NCI-H2196 treated with DMSO at 0.1 percent for 48 hours (cell line): ENCODE measurements around the gene NYNRIN.
A peak's percentile ranks its signal among the peaks of the same experiment; 100 is the strongest.
"Not testable (repeated sequence)": the region's sequence is repeated elsewhere in the genome, so short reads cannot be mapped to it uniquely, and the experiment has no call there.

Experiments
- DNase-seq: peaks from one replicate; lab custom pipeline; 2025; ENCODE audit not compliant: unreplicated experiment; lab: John Stamatoyannopoulos, UW

The NYNRIN gene

GRCh38 chr14:24369907-24370687, 28.7 kb upstream of the NYNRIN start:
- DNase-seq = no peak

GRCh38 chr14:24370748-24371147, 28.1 kb upstream of the NYNRIN start:
- DNase-seq = no peak

GRCh38 chr14:24371605-24372004, 27.2 kb upstream of the NYNRIN start:
- DNase-seq = not testable (repeated sequence)

GRCh38 chr14:24372701-24373416, 25.9 kb upstream of the NYNRIN start:
- DNase-seq = no peak

GRCh38 chr14:24376448-24377070, 22.2 kb upstream of the NYNRIN start:
- no peak for DNase-seq

GRCh38 chr14:24377126-24377525, 21.7 kb upstream of the NYNRIN start:
- DNase-seq = no peak

- DNase-seq = peak; percentile 65
Measured at GRCh38 chr14:24377657-24378056, 21.1 kb upstream of the NYNRIN start.

- no peak for DNase-seq
Measured at GRCh38 chr14:24378327-24378726, 20.5 kb upstream of the NYNRIN start.

- no peak for DNase-seq
Measured at GRCh38 chr14:24378981-24379906, 19.6 kb upstream of the NYNRIN start.

- DNase-seq = no peak
Measured at GRCh38 chr14:24379907-24380730, 18.7 kb upstream of the NYNRIN start.

GRCh38 chr14:24381363-24382063, 17.3 kb upstream of the NYNRIN start:
- DNase-seq = no peak

GRCh38 chr14:24382064-24382371, 16.8 kb upstream of the NYNRIN start:
- DNase-seq = no peak

GRCh38 chr14:24384169-24384568, 14.6 kb upstream of the NYNRIN start:
- no peak for DNase-seq

- DNase-seq = no peak
Measured at GRCh38 chr14:24385524-24385923, 13.3 kb upstream of the NYNRIN start.

GRCh38 chr14:24387009-24387345, 11.8 kb upstream of the NYNRIN start:
- DNase-seq = no peak

GRCh38 chr14:24387579-24387978, 11.2 kb upstream of the NYNRIN start:
- DNase-seq = not testable (repeated sequence)

- no peak for DNase-seq
Measured at GRCh38 chr14:24388474-24389179, 10.2 kb upstream of the NYNRIN start.

GRCh38 chr14:24389226-24389848, 9.5 kb upstream of the NYNRIN start:
- no peak for DNase-seq
